GM10248 (cell line): Measurements from ENCODE around the gene TNFRSF11A.

ENCODE experiments used
- CTCF ChIA-PET: fragments of 300-600 bp; sonication (Branson Sonifier 250); formaldehyde crosslinking; extraction: SDS; loops from one replicate; lab custom pipeline; 2021; ENCODE audit warnings: antibody characterized with exemption; lab: Yijun Ruan, JAX
- POLR2A ChIA-PET: fragments of 350-650 bp; sonication (Branson Sonifier 250); formaldehyde crosslinking; extraction: SDS; loops from one replicate; lab custom pipeline; 2020; ENCODE audit warnings: antibody characterized with exemption; lab: Yijun Ruan, JAX
- DNase-seq: peaks from one replicate; pipeline ENCODE4 v3.0.0; 2012; ENCODE audit errors: extremely low spot score
- TF ChIP-seq, protein P1 (sequence below): IDR thresholded peaks from 2 replicates; pipeline ENCODE4 v1.5.1; 2012; ENCODE audit warnings: mild to moderate bottlenecking, low read depth; ENCODE audit errors: extremely low read depth, missing control alignments, control extremely low read depth

Gene TNFRSF11A

DNA sequence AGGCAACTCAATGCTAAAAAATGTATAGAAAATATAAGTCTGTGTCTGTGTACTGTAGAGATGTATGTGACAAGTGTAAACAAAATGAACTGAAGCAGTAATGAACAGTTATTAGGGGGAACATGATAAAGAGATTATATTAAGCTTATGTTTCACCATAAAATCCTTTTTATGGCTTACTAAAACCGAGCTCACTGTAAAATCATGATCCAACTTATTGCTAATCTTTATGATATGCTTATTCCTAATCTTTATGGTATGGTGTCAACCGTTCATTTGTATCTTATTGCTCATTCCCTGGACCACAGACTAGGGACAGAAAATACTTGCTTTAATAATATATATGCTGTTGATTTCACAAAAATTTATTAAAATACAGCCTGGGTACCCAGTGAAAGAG lies 62.1 kb downstream of the TNFRSF11A start:
- POLR2A ChIA-PET: no interaction called here
- CTCF ChIA-PET: interaction anchor here (0.9 to 1.7 kb wide), 5 partner anchors 12 to 38 kb away, joined by 3 to 5 read pairs (median 3); no protein-coding TSS in a partner anchor
- DNase-seq: no peak
- TF ChIP-seq, protein P1, sequence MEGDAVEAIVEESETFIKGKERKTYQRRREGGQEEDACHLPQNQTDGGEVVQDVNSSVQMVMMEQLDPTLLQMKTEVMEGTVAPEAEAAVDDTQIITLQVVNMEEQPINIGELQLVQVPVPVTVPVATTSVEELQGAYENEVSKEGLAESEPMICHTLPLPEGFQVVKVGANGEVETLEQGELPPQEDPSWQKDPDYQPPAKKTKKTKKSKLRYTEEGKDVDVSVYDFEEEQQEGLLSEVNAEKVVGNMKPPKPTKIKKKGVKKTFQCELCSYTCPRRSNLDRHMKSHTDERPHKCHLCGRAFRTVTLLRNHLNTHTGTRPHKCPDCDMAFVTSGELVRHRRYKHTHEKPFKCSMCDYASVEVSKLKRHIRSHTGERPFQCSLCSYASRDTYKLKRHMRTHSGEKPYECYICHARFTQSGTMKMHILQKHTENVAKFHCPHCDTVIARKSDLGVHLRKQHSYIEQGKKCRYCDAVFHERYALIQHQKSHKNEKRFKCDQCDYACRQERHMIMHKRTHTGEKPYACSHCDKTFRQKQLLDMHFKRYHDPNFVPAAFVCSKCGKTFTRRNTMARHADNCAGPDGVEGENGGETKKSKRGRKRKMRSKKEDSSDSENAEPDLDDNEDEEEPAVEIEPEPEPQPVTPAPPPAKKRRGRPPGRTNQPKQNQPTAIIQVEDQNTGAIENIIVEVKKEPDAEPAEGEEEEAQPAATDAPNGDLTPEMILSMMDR: no peak

DNA sequence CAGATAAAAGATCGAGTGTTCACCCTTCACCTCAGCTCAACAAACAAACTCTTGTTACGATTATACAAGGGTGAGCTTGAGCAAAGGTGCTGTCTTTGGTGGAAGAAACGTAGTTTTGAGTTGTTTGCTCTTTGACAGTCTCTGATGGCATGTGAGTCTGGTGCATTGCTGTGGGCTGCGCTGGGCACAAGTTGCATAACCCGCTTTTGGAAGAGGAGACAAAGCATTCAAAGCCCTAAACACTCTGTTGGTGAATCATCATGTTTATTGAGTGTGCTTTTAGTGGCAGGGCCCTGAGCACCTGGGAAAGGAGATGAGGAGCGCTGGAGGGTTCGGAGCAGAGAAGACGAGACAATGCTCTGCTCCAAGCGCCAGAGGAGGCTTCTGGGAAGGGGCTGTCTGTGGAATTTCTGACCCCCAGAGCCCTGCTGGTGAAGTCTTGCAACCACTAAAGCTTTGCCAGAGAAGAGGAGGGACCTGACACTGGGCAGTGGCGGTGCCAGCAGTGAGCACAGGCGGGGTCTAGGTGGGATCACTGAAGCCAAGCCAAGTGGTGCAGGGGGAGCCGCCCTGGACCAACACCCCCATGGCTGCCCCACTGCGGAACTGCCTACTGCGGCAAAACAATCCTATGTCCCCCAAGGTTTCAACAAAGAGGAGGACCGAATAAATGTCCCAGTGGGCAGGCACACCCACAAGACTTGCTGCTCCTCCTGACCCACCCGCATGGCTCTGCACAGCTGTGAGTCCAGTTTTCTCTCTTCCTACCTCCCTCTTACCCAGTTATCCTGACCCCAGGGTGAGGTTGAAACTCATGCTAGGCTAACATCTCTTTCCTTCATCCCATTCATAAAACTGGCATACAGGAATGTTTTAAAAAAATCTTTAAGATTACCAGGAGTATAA lies 64.0 kb downstream of the TNFRSF11A start:
- CTCF ChIA-PET: interaction anchor here (2.1 kb wide), 1 partner anchor 24 kb away, joined by 4 read pairs; no protein-coding TSS in a partner anchor
- DNase-seq: no peak
- TF ChIP-seq, protein P1: no peak
- POLR2A ChIA-PET: no interaction called here

DNA sequence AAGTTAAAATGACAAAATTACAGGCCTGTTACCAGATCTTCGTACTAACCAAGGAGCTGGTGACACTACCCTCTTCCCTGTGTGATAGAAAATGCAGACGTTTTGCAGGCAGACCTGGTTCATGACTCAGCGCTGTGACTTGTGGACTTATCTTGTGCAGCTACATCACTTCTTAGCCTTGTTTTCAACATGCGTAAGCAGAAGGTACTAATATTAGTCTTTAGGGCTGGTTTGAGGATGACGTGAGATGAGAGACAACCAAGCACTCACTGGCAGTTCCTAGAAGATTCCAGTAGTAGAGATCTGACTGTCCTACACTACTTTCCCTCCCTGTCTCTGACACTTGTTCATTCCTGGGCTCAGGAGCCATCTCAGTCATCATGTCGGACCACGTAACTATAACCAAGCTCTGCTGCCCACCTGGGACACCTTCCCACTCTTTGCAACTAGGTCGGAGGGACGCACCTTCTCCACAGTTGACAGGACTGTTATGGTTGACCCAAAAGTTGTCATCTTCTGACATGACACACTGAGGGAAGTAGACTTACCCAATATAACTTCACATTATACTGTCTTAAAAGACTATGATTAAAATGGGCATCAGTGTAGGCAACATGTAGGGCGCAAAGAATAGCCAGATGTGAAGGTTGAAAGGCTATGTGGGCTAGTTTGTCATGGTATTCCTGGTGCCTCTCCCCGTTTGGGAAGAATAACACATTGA lies 64.8 kb downstream of the TNFRSF11A start:
- no peak for DNase-seq
- TF ChIP-seq, protein P1: no peak
- POLR2A ChIA-PET: no interaction called here
- CTCF ChIA-PET: interaction anchor here (2.1 kb wide), 1 partner anchor 23 kb away, joined by 4 read pairs; no protein-coding TSS in a partner anchor

DNA sequence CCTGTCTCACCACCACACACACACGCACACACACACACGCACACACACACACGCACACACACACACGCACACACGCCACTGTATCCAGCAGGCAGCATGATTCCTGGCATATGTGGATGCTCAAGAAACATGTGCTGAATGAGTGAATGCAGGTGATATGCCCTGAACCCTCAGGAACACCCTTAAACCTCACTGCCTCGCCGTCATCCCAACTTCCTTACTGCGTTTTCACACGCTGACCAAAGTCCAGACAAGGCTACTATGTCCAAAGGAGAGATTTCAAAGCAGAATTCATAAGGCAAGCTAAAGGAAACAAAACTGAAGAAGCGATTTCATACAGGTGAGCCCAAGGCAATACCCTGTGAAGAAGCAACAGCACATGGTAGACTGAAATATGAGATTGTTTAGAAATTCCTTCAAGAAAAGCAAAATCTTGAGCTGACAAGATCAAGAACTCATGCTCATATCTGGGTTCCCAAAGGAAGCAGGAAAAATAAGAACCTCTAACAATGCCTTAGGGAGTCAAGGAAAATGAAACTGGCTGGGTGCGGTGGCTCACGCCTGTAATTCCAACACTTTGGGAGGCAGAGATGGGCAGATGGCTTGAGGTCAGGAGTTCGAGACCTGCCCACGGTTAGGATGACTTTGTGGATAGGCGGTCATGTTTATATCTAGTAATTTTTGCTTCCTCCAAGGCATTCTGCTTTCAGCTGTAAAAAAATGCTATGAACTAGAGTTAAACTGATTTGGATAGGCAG lies 69.1 kb downstream of the TNFRSF11A start:
- CTCF ChIA-PET: interaction anchor here (2.2 kb wide), 1 partner anchor 31 kb away, joined by 6 read pairs; no protein-coding TSS in a partner anchor
- DNase-seq: no peak
- TF ChIP-seq, protein P1: no peak
- POLR2A ChIA-PET: no interaction called here

DNA sequence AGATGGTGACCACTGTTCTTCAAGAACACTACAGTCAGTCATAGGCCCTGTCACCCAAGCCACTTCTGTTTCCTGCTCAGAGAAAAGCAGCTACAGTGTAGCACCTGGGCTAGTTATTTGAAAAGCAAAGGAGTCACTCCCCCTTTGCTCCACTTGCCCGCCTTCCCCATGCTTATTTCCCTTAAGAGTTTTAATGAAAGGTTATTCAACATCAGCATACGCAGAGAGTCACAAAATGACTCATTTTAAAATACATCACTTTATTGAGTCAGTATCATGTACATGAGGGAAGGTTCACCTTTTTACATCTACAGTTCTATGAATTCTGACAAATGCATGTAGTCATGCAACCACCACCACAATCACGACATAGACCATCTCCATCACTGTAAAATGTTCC lies 71.3 kb downstream of the TNFRSF11A start:
- no peak for DNase-seq
- POLR2A ChIA-PET: no interaction called here
- TF ChIP-seq, protein P1: no peak
- CTCF ChIA-PET: interaction anchor here (1.0 to 1.1 kb wide), 2 partner anchors 12 to 29 kb away, joined by 3 to 4 read pairs; no protein-coding TSS in a partner anchor
